OCI-LY7 (cell line): ENCODE data around the gene SCN1B.

Experiments used
- EZH2phosphoT487 ChIP-seq: fragments of 200-600 bp; sonication (generic); IDR thresholded peaks from 2 replicates; pipeline ENCODE4 v1.6.1; 2018; ENCODE audit warnings: low read depth, borderline replicate concordance, mild to moderate bottlenecking, mixed run types, antibody characterized with exemption, low read length, moderate library complexity, mixed read lengths
- TF ChIP-seq, protein P1 (sequence below): fragments of 200-600 bp; sonication (generic); conservative IDR thresholded peaks from 2 replicates; pipeline ENCODE4 v1.5.1; 2014; ENCODE audit warnings: mild to moderate bottlenecking, antibody characterized with exemption, low read length, moderate library complexity, mixed read lengths

DNA sequence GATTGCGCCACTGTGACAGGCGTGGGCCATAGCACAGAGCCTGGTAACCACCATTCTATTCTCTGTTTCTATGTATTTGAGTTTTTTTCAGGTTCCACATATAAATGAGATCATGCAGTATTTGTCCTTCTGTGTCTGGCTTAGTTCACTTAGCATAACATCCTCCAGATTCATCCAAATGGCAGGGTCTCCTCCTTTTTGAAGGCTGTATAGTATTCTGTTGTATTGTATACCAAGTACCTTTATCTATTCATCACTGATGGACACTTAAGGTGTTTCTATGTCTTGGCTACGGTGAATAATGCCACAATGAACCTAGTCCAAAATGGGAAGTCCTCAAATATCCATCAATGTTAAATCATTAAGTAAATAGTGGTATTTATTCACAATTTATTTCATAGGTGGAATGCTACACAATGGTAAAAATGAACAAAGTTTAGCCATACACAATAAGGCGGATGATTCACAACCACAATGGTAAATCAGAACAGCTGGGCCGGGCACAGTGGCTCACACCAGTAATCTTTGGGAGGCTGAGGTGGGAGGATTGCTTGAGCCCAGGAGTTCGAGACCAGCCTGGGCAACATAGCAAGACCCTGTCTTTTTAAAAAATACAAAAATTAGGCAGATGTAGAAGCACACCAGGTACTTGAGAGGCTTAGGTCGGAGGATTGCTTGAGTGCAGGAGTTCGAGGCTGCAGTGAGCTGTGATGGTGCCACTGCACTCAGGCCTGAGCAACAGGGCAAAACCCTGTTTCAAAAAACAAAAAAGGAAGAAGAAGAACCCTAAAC, 38.5 kb upstream of the SCN1B start:
- TF ChIP-seq, protein P1, sequence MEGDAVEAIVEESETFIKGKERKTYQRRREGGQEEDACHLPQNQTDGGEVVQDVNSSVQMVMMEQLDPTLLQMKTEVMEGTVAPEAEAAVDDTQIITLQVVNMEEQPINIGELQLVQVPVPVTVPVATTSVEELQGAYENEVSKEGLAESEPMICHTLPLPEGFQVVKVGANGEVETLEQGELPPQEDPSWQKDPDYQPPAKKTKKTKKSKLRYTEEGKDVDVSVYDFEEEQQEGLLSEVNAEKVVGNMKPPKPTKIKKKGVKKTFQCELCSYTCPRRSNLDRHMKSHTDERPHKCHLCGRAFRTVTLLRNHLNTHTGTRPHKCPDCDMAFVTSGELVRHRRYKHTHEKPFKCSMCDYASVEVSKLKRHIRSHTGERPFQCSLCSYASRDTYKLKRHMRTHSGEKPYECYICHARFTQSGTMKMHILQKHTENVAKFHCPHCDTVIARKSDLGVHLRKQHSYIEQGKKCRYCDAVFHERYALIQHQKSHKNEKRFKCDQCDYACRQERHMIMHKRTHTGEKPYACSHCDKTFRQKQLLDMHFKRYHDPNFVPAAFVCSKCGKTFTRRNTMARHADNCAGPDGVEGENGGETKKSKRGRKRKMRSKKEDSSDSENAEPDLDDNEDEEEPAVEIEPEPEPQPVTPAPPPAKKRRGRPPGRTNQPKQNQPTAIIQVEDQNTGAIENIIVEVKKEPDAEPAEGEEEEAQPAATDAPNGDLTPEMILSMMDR = no peak
- no peak for TF ChIP-seq EZH2phosphoT487
